ENCODE data around the gene TMEM255A.

- TF ChIP-seq BACH2 (CRISPR knock-in tag; IDR thresholded peaks at IDR 0.05; ENCODE audit: borderline replicate concordance): no peak
- no peak for TF ChIP-seq RARB (CRISPR knock-in tag; IDR thresholded peaks at IDR 0.05)
- no peak for TF ChIP-seq ZNF565 (CRISPR knock-in tag; conservative IDR thresholded peaks at IDR 0.05; ENCODE audit: low read depth)
- TF ChIP-seq, protein P1, sequence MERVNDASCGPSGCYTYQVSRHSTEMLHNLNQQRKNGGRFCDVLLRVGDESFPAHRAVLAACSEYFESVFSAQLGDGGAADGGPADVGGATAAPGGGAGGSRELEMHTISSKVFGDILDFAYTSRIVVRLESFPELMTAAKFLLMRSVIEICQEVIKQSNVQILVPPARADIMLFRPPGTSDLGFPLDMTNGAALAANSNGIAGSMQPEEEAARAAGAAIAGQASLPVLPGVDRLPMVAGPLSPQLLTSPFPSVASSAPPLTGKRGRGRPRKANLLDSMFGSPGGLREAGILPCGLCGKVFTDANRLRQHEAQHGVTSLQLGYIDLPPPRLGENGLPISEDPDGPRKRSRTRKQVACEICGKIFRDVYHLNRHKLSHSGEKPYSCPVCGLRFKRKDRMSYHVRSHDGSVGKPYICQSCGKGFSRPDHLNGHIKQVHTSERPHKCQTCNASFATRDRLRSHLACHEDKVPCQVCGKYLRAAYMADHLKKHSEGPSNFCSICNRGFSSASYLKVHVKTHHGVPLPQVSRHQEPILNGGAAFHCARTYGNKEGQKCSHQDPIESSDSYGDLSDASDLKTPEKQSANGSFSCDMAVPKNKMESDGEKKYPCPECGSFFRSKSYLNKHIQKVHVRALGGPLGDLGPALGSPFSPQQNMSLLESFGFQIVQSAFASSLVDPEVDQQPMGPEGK (CRISPR knock-in tag; IDR thresholded peaks at IDR 0.05; ENCODE audit: borderline replicate concordance): no peak
- TF ChIP-seq ZC3H10 (CRISPR knock-in tag; IDR thresholded peaks at IDR 0.05): no peak
- TF ChIP-seq CREB5 (CRISPR knock-in tag; IDR thresholded peaks at IDR 0.05; ENCODE audit: low read depth): no peak
- no peak for TF ChIP-seq ISL1 (CRISPR knock-in tag; IDR thresholded peaks at IDR 0.05)
- no peak for TF ChIP-seq ZFP3 (CRISPR knock-in tag; IDR thresholded peaks at IDR 0.05)
- TF ChIP-seq ARNTL (CRISPR knock-in tag; IDR thresholded peaks at IDR 0.05; ENCODE audit: borderline replicate concordance, low read depth): no peak
- no peak for TF ChIP-seq TCF4 (CRISPR knock-in tag; IDR thresholded peaks at IDR 0.05; ENCODE audit: borderline replicate concordance)
These were observed at the start of gene TMEM255A for GRCh38 chrX:120310861-120311726.

Data from SK-N-SH treated with all-trans-retinoic acid at 6 μM for 48 hours (cell line).